Measurements from ENCODE around the gene PLCB1. TPM values are rescaled to one million over a fixed set of nuclear protein-coding genes. Genes with fewer than 3 reads are reported as not detected.

Gene PLCB1
- total RNA-seq, 1 experiment from 2014 or later: 6.0 TPM

GRCh38 chr20:8447262-8448120 is 315.4 kb downstream of the PLCB1 start:
- no peaks in the 10 kb centered on the region for H3K4me1 Mint-ChIP-seq (ENCODE audit: low read depth, unreplicated experiment)
- no peak overlapping the region for H3K4me3 Mint-ChIP-seq (ENCODE audit: low read depth, unreplicated experiment)
- peaks cover 3% of the 10 kb centered on the region for H3K9me3 Mint-ChIP-seq (ENCODE audit: low read depth, unreplicated experiment)
- DNase-seq: no peak
- no peak overlapping the region for H3K27ac Mint-ChIP-seq (ENCODE audit: unreplicated experiment)
- TF ChIP-seq, protein P1, sequence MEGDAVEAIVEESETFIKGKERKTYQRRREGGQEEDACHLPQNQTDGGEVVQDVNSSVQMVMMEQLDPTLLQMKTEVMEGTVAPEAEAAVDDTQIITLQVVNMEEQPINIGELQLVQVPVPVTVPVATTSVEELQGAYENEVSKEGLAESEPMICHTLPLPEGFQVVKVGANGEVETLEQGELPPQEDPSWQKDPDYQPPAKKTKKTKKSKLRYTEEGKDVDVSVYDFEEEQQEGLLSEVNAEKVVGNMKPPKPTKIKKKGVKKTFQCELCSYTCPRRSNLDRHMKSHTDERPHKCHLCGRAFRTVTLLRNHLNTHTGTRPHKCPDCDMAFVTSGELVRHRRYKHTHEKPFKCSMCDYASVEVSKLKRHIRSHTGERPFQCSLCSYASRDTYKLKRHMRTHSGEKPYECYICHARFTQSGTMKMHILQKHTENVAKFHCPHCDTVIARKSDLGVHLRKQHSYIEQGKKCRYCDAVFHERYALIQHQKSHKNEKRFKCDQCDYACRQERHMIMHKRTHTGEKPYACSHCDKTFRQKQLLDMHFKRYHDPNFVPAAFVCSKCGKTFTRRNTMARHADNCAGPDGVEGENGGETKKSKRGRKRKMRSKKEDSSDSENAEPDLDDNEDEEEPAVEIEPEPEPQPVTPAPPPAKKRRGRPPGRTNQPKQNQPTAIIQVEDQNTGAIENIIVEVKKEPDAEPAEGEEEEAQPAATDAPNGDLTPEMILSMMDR (IDR thresholded peaks at IDR 0.05; ENCODE audit: unreplicated experiment): no peak
- CTCF ChIA-PET: no interaction called here
- intact Hi-C loops (cut with micrococcal nuclease; ENCODE audit: unreplicated experiment): no loop called here
- no peaks in the 10 kb centered on the region for H3K36me3 Mint-ChIP-seq (ENCODE audit: insufficient read depth, unreplicated experiment)
- no peaks in the 10 kb centered on the region for H3K27me3 Mint-ChIP-seq (ENCODE audit: unreplicated experiment)
- no TSS peak for BruUV-seq (replicated peaks)

DNA sequence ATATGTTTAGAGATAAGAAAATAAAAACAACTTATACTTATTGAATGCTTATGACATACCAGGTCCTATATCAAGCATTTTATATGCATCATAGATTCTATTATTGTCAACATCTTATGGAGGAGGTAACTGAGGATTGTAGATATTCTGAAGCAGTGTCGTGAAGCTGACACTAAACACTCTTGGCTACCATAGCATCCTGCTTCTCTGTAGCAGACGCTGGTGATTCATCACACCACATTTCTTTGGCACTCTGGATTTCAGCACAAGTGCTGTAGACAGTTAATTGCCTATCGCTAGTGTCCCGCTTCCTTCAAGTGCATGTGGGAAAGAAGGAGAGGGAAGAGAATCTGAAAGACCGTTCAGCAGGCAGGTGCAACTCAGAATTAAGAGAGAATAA is 317.1 kb downstream of the PLCB1 start:
- Mint-ChIP-seq H3K4me3 (ENCODE audit: low read depth, unreplicated experiment) (no peak overlapping the region), H3K36me3 (ENCODE audit: insufficient read depth, unreplicated experiment) (no peaks in the 10 kb centered on the region), H3K27ac (ENCODE audit: unreplicated experiment) (no peak overlapping the region), H3K9me3 (ENCODE audit: low read depth, unreplicated experiment) (no peaks in the 10 kb centered on the region), H3K4me1 (ENCODE audit: low read depth, unreplicated experiment) (no peaks in the 10 kb centered on the region), H3K27me3 (ENCODE audit: unreplicated experiment) (no peaks in the 10 kb centered on the region)
- intact Hi-C loops (cut with micrococcal nuclease; ENCODE audit: unreplicated experiment): no loop called here
- TF ChIP-seq, protein P1 (IDR thresholded peaks at IDR 0.05; ENCODE audit: unreplicated experiment): no peak
- BruUV-seq (replicated peaks): no TSS peak
- CTCF ChIA-PET: no interaction called here
- DNase-seq: no peak

- TF ChIP-seq, protein P1 (IDR thresholded peaks at IDR 0.05; ENCODE audit: unreplicated experiment): no peak
- Mint-ChIP-seq H3K36me3 (ENCODE audit: insufficient read depth, unreplicated experiment) (no peaks in the 10 kb centered on the region), H3K4me1 (ENCODE audit: low read depth, unreplicated experiment) (no peaks in the 10 kb centered on the region), H3K27me3 (ENCODE audit: unreplicated experiment) (no peaks in the 10 kb centered on the region), H3K9me3 (ENCODE audit: low read depth, unreplicated experiment) (no peaks in the 10 kb centered on the region), H3K4me3 (ENCODE audit: low read depth, unreplicated experiment) (no peak overlapping the region), H3K27ac (ENCODE audit: unreplicated experiment) (no peak overlapping the region)
- intact Hi-C loops (cut with micrococcal nuclease; ENCODE audit: unreplicated experiment): no loop called here
- CTCF ChIA-PET: no interaction called here
- DNase-seq: no peak
- BruUV-seq (replicated peaks): no TSS peak
Measured at GRCh38 chr20:8454137-8454712, 322.2 kb downstream of the PLCB1 start.

DNA sequence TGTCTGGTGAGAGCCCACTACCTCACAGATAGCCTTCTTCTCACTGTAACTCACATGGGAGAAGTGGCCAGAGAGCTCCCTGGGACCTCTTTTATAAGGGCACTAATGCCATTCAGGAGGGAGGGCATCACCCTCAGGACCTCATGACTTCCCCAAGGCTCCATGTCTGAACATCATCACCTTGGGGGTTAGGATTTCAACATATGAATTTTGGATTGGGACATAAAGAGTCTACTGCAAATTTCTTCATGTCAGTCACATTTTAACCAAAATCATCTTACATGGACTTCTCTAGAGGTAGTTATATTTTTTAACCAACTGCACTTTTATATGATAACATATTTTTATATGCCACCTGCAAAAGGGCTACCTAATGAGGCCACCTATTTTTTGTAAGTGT is 324.7 kb downstream of the PLCB1 start:
- intact Hi-C loops (cut with micrococcal nuclease; ENCODE audit: unreplicated experiment): no loop called here
- H3K27ac Mint-ChIP-seq (ENCODE audit: unreplicated experiment): no peak overlapping the region
- TF ChIP-seq, protein P1 (IDR thresholded peaks at IDR 0.05; ENCODE audit: unreplicated experiment): no peak

More for the DNA sequence above, 324.7 kb downstream of the PLCB1 start:
- CTCF ChIA-PET: interaction anchor here (0.6 to 0.7 kb wide), 2 partner anchors 605 to 1025 kb away, joined by 3 read pairs; no protein-coding TSS in a partner anchor
- DNase-seq: no peak
- Mint-ChIP-seq H3K4me1 (ENCODE audit: low read depth, unreplicated experiment) (no peaks in the 10 kb centered on the region), H3K27me3 (ENCODE audit: unreplicated experiment) (no peaks in the 10 kb centered on the region), H3K36me3 (ENCODE audit: insufficient read depth, unreplicated experiment) (no peaks in the 10 kb centered on the region), H3K9me3 (ENCODE audit: low read depth, unreplicated experiment) (no peaks in the 10 kb centered on the region), H3K4me3 (ENCODE audit: low read depth, unreplicated experiment) (no peak overlapping the region)
- no TSS peak for BruUV-seq (replicated peaks)

All from Calu3 (cell line).